ENCODE measurements around the gene NR1H2.
A peak's percentile ranks its signal among the peaks of the same experiment; 100 is the strongest.

The NR1H2 gene

GRCh38 chr19:50423279-50424113 is 47.2 kb downstream of the NR1H2 start:
- ATAC-seq (replicated peaks) (no peak), DNase-seq (no peak)
- Mint-ChIP-seq H3K4me1 (peaks cover 38 to 74% of the 10 kb centered on the region in 2 donors), H3K36me3 (peaks cover 59 to 73% of the 10 kb centered on the region in 2 donors), H3K27me3 (no peaks in the 10 kb centered on the region), H3K4me3 (peak overlapping the region; percentile 33), H3K27ac (peak overlapping the region; percentile 73), H3K9me3 (peaks cover 0 to 1% of the 10 kb centered on the region in 2 donors)

GRCh38 chr19:50425581-50425980 is 49.3 kb downstream of the NR1H2 start:
- peaks cover 56 to 73% of the 10 kb centered on the region in 2 donors for H3K36me3 Mint-ChIP-seq
- H3K9me3 Mint-ChIP-seq = peaks cover 0 to 1% of the 10 kb centered on the region in 2 donors
- H3K27me3 Mint-ChIP-seq = no peaks in the 10 kb centered on the region
- ATAC-seq (replicated peaks) (no peak), DNase-seq (no peak)
- peak overlapping the region; percentile 74 for H3K27ac Mint-ChIP-seq
- H3K4me3 Mint-ChIP-seq = no peak overlapping the region
- peaks cover 47 to 83% of the 10 kb centered on the region in 2 donors for H3K4me1 Mint-ChIP-seq

GRCh38 chr19:50427318-50427925 is 51.2 kb downstream of the NR1H2 start:
- Mint-ChIP-seq H3K36me3 (peaks cover 43 to 57% of the 10 kb centered on the region in 2 donors), H3K4me1 (peaks cover 50 to 80% of the 10 kb centered on the region in 2 donors), H3K9me3 (no peaks in the 10 kb centered on the region), H3K27ac (peak overlapping the region; percentile 98), H3K27me3 (no peaks in the 10 kb centered on the region), H3K4me3 (peak overlapping the region; percentile 57 to 67)
- ATAC-seq (replicated peaks) (no peak), DNase-seq (no peak)

- Mint-ChIP-seq H3K36me3 (peaks cover 38 to 51% of the 10 kb centered on the region in 2 donors), H3K27me3 (no peaks in the 10 kb centered on the region), H3K4me3 (peak overlapping the region; percentile 57 to 67), H3K4me1 (peaks cover 51 to 80% of the 10 kb centered on the region in 2 donors), H3K27ac (peak overlapping the region; percentile 98), H3K9me3 (no peaks in the 10 kb centered on the region)
- ATAC-seq (replicated peaks) = peak; percentile 33 to 40
- DNase-seq = peak; percentile 88
These were observed 51.8 kb downstream of the NR1H2 start for GRCh38 chr19:50427997-50428425.

- H3K27me3 Mint-ChIP-seq = no peaks in the 10 kb centered on the region
- H3K9me3 Mint-ChIP-seq = no peaks in the 10 kb centered on the region
- ATAC-seq (replicated peaks) = peak; percentile 19 to 28
- DNase-seq = peak; percentile 63
- peak overlapping the region; percentile 98 for H3K27ac Mint-ChIP-seq
- H3K4me1 Mint-ChIP-seq = peaks cover 50 to 80% of the 10 kb centered on the region in 2 donors
- peaks cover 30 to 42% of the 10 kb centered on the region in 2 donors for H3K36me3 Mint-ChIP-seq
- peak overlapping the region; percentile 4 to 83 for H3K4me3 Mint-ChIP-seq
These were observed 52.7 kb downstream of the NR1H2 start for GRCh38 chr19:50428772-50429463.

GRCh38 chr19:50430888-50431342 is 54.7 kb downstream of the NR1H2 start:
- H3K4me1 Mint-ChIP-seq = peaks cover 55 to 91% of the 10 kb centered on the region in 2 donors
- H3K9me3 Mint-ChIP-seq = no peaks in the 10 kb centered on the region
- H3K27me3 Mint-ChIP-seq = no peaks in the 10 kb centered on the region
- peaks cover 20 to 30% of the 10 kb centered on the region in 2 donors for H3K36me3 Mint-ChIP-seq
- peak overlapping the region; percentile 83 to 89 for H3K4me3 Mint-ChIP-seq
- DNase-seq (peak; percentile 75), ATAC-seq (replicated peaks) (peak; percentile 30 to 33)
- H3K27ac Mint-ChIP-seq = peak overlapping the region; percentile 98

GRCh38 chr19:50431343-50432220 is 55.3 kb downstream of the NR1H2 start:
- H3K27me3 Mint-ChIP-seq = no peaks in the 10 kb centered on the region
- H3K27ac Mint-ChIP-seq = peak overlapping the region; percentile 98
- peak; percentile 89 for DNase-seq
- H3K36me3 Mint-ChIP-seq = peaks cover 18 to 26% of the 10 kb centered on the region in 2 donors
- H3K4me3 Mint-ChIP-seq = peak overlapping the region; percentile 83 to 89
- no peaks in the 10 kb centered on the region for H3K9me3 Mint-ChIP-seq
- peak; percentile 58 to 64 for ATAC-seq (replicated peaks)
- H3K4me1 Mint-ChIP-seq = peaks cover 60 to 93% of the 10 kb centered on the region in 2 donors

GRCh38 chr19:50432221-50433028 is 56.2 kb downstream of the NR1H2 start, which contains the start of gene MYBPC2:
Gene MYBPC2 (plus strand): TSS chr19:50432892. CDS start chr19:50432954, 62 bp downstream.
- H3K4me3 Mint-ChIP-seq = peak within 1 kb of the TSS; percentile 83 to 89
- peaks cover 61 to 92% of the 10 kb centered on the region in 2 donors for H3K4me1 Mint-ChIP-seq
- peak within 1 kb of the TSS; percentile 98 for H3K27ac Mint-ChIP-seq
- ATAC-seq (replicated peaks) = peak; percentile 4 to 8
- H3K9me3 Mint-ChIP-seq = no peaks in the 10 kb centered on the region
- no peaks in the 10 kb centered on the region for H3K27me3 Mint-ChIP-seq
- H3K36me3 Mint-ChIP-seq = peaks cover 18 to 27% of the 10 kb centered on the region in 2 donors
- peak; percentile 55 for DNase-seq
